IPS DF 6.9 (cell line): ENCODE results near the gene GALNT18.

ENCODE experiments used
- DNase-seq: peaks from one replicate; pipeline ENCODE4 v3.0.0-alpha.2; 2013; ENCODE audit warnings: low read depth, low spot score
- H3K27ac ChIP-seq: one replicate; pipeline ENCODE4 v1.5.1; 2013; ENCODE audit warnings: low read length, control low read depth
- H3K27me3 ChIP-seq: 2 replicates; pipeline ENCODE4 v1.6.1; 2013; ENCODE audit warnings: mild to moderate bottlenecking, low read length; ENCODE audit not compliant: control insufficient read depth, insufficient read depth
- H3K36me3 ChIP-seq: 2 replicates; pipeline ENCODE4 v1.6.1; 2013; ENCODE audit warnings: low read length; ENCODE audit not compliant: control insufficient read depth, insufficient read depth
- H3K4me1 ChIP-seq: 2 replicates; pipeline ENCODE4 v1.6.1; 2013; ENCODE audit warnings: low read length; ENCODE audit not compliant: control insufficient read depth, insufficient read depth
- H3K4me3 ChIP-seq: 2 replicates; pipeline ENCODE4 v1.5.1; 2013; ENCODE audit warnings: mild to moderate bottlenecking, low read length
- H3K9me3 ChIP-seq: 2 replicates; pipeline ENCODE4 v1.6.1; 2013; ENCODE audit warnings: low read length, inconsistent platforms; ENCODE audit not compliant: control insufficient read depth, insufficient read depth
- WGBS: extraction: QIAGEN DNeasy Blood & Tissue Kit; methylation state at CpG from one replicate; pipeline ENCODE4 v1.1.7; 2013; ENCODE audit warnings: mixed read lengths, missing lambda C conversion rate; ENCODE audit not compliant: insufficient read length, insufficient coverage; 5-methylcytosine and 5-hydroxymethylcytosine counted together

GALNT18 gene

DNA sequence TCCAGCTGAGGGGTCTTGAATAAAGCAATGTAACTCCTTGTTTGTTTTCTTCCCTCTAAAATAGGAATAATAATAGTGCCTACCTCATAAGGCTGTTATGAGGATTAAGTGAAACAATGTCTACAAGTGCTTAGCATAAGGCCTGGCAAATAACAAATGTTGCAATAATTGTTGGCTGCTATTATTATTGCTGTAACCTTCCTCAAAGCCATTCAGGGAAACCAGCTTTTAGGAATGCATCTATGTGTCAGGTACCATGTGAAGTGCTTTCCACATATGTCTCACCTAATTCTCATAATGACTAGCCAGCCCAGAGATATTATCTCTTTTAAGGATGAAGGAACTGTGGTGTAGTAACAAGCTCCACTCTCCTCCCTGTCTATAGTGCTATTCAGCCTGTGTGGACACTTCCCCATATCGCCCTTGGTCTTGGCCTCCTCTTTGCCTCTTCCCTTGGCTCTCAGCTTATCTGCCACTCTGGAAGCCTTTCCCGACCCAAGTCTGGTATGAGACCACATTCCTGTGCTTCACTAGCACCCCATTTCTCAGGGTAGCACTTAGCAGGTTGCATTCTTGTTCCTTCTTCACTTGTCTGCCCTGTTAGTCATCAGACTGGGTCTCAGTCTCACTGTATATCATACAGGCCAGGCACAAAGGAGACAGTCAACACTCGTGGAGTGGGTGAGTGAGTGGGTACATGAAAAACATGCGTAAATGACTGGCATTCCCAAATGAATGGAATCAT, 292.6 kb downstream of the GALNT18 start:
- Histone ChIP-seq H3K36me3 (no peaks in the 10 kb centered on the region), H3K27ac (no peak overlapping the region), H3K9me3 (no peaks in the 10 kb centered on the region), H3K4me1 (no peaks in the 10 kb centered on the region), H3K27me3 (no peaks in the 10 kb centered on the region), H3K4me3 (no peak overlapping the region)
- no peak for DNase-seq
- no CpG with 5 or more reads among the region's 4 CpGs for WGBS

DNA sequence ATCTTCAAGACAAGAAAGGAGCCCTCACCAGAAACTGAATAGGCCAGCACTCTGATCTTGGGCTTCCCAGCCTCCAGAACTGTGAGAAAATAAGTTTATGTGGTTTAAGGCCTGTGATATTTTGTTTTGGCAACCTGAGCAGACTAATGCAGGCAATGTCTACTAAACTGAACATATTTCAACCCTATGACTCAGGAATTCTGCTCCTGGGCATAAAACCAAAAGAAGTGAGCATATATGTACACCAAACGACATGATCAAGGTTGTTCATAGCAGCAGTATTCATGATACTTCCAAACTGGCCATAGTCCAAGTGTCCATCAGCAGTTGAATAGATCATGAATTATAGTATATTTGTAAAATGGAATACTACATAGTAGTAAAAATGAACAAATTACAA, 297.7 kb downstream of the GALNT18 start:
- H3K36me3 ChIP-seq: no peaks in the 10 kb centered on the region

DNA sequence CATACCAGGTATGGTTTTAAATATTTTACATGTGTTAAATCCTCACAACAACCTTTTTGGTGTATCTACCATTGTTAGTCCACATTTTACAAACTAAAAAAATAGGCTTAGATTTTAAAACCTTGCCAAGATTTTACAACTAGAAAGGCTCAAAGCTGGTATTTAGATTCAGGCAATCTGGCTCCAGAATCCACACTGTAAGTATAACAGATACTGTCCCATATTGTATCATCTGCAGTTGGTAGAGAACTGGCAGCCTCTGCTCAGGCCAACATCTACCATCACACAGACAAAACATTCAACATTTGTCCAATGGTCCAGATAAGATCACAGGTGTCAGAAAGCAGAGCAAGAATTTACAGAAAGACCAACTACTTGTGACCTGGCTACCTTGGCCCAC, 299.7 kb downstream of the GALNT18 start:
- no peak overlapping the region for H3K27ac ChIP-seq
- no peaks in the 10 kb centered on the region for H3K27me3 ChIP-seq
- no peak overlapping the region for H3K4me3 ChIP-seq
- H3K4me1 ChIP-seq: no peaks in the 10 kb centered on the region
- no peaks in the 10 kb centered on the region for H3K36me3 ChIP-seq
- H3K9me3 ChIP-seq: no peaks in the 10 kb centered on the region
- DNase-seq: no peak

More for the DNA sequence above, 297.7 kb downstream of the GALNT18 start:
- no peak overlapping the region for H3K27ac ChIP-seq
- H3K4me3 ChIP-seq: no peak overlapping the region
- no peaks in the 10 kb centered on the region for H3K9me3 ChIP-seq
- H3K27me3 ChIP-seq: no peaks in the 10 kb centered on the region
- H3K4me1 ChIP-seq: no peaks in the 10 kb centered on the region
- no peak for DNase-seq
- WGBS: no CpG with 5 or more reads among the region's 1 CpG

DNA sequence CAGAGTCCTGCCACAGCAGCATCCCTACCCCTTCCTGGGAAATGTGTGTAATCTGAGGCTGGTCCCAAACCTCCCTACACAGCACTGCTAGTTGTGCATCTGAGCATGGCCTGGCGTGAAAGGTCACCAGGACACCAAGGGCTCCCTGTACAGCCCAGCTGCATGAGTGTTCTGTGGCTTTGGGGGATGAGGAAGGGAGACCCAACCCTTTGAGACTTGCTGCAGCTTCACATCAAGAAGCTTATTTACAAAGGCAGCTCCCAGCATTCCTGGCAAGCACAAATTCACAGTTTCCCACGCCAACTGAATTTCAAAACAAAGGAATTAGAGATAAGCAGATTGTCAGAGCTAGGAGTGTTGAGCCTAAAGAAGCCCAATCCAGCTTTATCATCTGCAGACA, 301.0 kb downstream of the GALNT18 start:
- Histone ChIP-seq H3K4me3 (no peak overlapping the region), H3K27ac (no peak overlapping the region), H3K36me3 (no peaks in the 10 kb centered on the region), H3K9me3 (no peaks in the 10 kb centered on the region), H3K27me3 (no peaks in the 10 kb centered on the region), H3K4me1 (no peaks in the 10 kb centered on the region)
- DNase-seq: no peak
- WGBS: no CpG with 5 or more reads among the region's 2 CpGs

DNA sequence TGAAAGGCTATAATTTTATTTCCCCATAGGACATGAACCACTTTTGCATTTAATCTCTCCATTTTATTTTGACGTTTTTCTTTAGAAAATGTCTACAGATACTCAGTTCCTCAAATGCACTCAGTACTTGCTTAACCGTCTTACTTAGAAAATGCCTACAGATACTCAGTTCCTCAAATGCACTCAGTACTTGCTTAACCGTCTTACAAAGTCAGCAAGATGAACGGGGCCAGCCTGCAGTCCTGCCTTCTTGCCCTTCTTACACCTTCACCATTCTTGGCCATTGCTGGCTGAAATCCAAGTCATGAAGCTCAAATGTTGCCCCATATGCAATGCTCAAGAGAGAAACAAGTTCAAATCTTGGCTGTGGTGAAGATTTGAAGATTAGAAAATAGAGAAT, 302.8 kb downstream of the GALNT18 start:
- Histone ChIP-seq H3K9me3 (no peaks in the 10 kb centered on the region), H3K4me3 (no peak overlapping the region), H3K36me3 (no peaks in the 10 kb centered on the region), H3K4me1 (no peaks in the 10 kb centered on the region), H3K27me3 (no peaks in the 10 kb centered on the region), H3K27ac (no peak overlapping the region)
- no peak for DNase-seq
- WGBS: no CpG with 5 or more reads among the region's 4 CpGs

DNA sequence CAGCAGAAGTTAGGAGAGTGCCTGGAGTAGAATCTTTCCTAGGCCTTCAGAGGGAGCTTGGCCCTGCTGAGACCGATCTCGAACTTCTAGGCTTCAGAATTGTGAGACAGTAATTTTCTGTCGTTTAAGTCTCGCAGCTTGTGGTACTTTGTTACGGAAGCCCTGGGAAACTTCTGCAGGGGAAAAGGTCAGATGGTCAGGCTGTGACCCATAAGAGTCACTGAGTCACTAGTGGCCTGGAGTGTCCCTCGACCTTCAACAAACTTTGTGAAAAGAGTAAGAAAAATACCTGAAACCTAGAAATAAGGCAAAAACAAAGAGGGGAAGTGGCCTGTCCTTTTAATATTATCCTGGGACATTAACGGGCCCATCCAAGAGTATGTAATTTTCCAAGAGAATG, 303.3 kb downstream of the GALNT18 start:
- Histone ChIP-seq H3K27ac (no peak overlapping the region), H3K36me3 (no peaks in the 10 kb centered on the region), H3K9me3 (no peaks in the 10 kb centered on the region), H3K4me1 (no peaks in the 10 kb centered on the region), H3K4me3 (no peak overlapping the region), H3K27me3 (no peaks in the 10 kb centered on the region)
- no peak for DNase-seq
- no CpG with 5 or more reads among the region's 7 CpGs for WGBS

DNA sequence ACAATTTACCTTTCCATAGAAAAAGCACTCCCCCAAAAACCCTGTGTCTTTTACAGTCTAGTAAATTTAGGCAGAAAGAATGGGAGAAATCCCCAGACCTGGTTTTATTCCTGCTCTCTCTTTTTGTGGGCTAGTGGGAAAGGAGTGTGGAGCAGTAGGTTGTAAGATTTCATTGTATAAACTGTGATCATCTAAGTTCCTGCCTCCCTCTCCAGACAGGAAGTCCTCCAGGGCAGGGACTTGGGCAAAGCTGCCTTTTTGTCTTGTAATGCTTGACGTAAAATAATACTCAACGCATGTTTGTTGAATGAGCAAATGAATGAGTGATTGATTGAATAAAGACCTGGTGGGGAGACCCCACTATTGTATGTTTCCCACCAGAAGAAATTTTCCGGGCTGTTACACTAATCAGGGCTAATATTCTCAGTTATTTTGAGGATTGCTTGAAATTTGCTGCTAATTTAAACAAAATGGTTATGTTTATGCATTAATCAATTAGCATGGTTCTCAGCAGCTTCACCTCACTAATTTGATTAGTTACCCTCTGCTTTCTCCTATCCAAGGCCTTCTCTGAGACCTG, 305.1 kb downstream of the GALNT18 start:
- Histone ChIP-seq H3K4me3 (no peak overlapping the region), H3K4me1 (no peaks in the 10 kb centered on the region), H3K36me3 (no peaks in the 10 kb centered on the region), H3K27ac (no peak overlapping the region), H3K9me3 (no peaks in the 10 kb centered on the region), H3K27me3 (no peaks in the 10 kb centered on the region)
- no peak for DNase-seq
- no CpG with 5 or more reads among the region's 3 CpGs for WGBS

DNA sequence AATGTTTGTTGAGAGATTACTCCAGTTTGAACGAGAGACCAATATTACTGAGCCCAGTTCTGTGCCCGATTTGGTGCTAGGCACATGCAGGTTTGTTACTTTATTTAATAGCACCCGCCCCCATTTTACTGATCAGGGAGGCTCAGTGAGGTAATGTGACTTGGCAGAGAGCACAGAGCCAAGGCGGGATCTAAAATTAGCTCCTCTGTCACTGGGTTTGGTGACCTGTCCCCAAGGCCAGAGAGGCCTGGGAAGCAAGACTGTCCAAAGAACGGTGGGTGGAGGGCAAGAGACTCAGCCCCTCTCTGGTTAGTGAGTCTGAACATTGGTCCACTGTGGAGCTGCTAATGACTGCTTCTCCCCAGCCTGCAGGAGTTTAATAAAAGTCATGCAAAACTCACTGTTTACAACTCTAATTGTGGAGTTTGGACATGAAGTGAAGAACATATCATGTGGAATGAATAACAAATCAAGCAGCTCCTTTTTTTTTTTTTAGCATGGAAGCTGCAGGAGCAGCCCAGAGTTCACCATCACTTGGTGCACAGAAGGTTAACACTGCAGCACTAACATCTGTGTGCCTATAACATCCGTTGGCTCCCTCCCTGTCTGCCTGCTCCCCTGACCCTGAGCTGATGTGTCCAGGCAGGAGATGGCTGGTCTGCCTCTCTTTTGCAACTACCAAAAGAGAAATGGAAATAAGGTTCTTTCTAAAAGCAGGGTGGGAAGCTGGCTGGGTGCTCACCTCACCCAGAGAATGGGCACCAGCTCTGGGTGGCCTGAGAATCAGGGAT, 307.7 kb downstream of the GALNT18 start:
- H3K27ac ChIP-seq: no peak overlapping the region
- no CpG with 5 or more reads among the region's 6 CpGs for WGBS
- no peaks in the 10 kb centered on the region for H3K36me3 ChIP-seq
- no peak overlapping the region for H3K4me3 ChIP-seq
- no peaks in the 10 kb centered on the region for H3K9me3 ChIP-seq
- DNase-seq: no peak
- H3K4me1 ChIP-seq: no peaks in the 10 kb centered on the region
- no peaks in the 10 kb centered on the region for H3K27me3 ChIP-seq

DNA sequence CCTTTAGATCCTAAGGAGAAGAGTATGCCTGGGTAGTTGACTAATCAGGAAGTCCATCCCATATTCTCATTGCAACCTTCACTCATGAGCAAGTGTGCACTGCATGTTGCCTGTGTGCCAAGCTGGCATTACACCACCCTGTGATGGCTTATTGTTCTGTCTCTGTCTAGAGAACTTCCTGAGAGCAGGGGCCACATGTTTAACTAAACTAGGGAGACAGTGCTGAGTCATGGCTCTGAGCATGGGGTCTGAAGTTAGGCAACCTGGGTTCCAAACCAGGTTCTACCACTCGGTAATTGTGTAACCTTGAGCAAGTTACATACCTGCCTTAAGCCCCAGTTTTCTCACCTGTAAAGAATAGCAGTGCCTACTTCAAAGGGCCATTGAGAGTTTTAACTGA, 308.4 kb downstream of the GALNT18 start:
- WGBS: no CpG with 5 or more reads among the region's 1 CpG
- no peak overlapping the region for H3K27ac ChIP-seq
- no peak for DNase-seq

DNA sequence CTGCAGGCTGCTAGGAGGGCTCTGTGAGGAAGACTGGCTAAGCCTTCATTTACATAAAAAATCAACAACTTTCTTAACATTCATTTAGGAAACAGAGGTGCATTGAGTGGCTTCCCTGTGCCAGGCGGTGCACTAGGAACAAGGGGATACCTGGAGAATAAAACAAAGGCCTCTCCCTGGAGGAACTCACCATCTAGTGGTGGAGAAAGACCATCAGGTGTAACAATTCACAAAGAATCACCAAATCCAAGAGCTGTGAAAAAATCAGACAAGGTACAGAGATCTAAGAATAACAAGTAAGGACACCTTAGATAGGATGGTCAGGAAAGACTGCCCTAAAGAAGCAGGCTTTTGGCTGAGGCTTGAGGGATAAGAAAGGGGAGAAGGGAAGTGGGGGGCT, 309.1 kb downstream of the GALNT18 start:
- Histone ChIP-seq H3K27ac (no peak overlapping the region), H3K4me3 (no peak overlapping the region), H3K9me3 (no peaks in the 10 kb centered on the region), H3K4me1 (no peaks in the 10 kb centered on the region), H3K36me3 (no peaks in the 10 kb centered on the region), H3K27me3 (no peaks in the 10 kb centered on the region)
- DNase-seq: no peak
- WGBS: no CpG with 5 or more reads among the region's 1 CpG

More for the DNA sequence above, 308.4 kb downstream of the GALNT18 start:
- Histone ChIP-seq H3K4me1 (no peaks in the 10 kb centered on the region), H3K9me3 (no peaks in the 10 kb centered on the region), H3K4me3 (no peak overlapping the region), H3K36me3 (no peaks in the 10 kb centered on the region), H3K27me3 (no peaks in the 10 kb centered on the region)
